Gastroesophageal sphincter (tissue), 3 donors: ENCODE measurements around the gene NOTCH2.

Experiments used
- POLR2A ChIP-seq, 2 donors: fragments of 450-650 bp; IDR thresholded peaks; one replicate each; pipeline ENCODE4 v1.6.1; 2017; ENCODE audit warnings: antibody characterized with exemption in 2 of 2, mild to moderate bottlenecking in 2 of 2, moderate library complexity in 1 of 2
- POLR2AphosphoS5 ChIP-seq: sonication (generic); formaldehyde crosslinking; IDR thresholded peaks from one replicate; pipeline ENCODE4 v1.6.1; 2017; ENCODE audit warnings: antibody characterized with exemption
- TF ChIP-seq, protein P1 (sequence below), 4 experiments: fragments of 200-600 bp in 2 of 4; fragments of 450-650 bp in 2 of 4; sonication (generic) in 1 of 4; IDR thresholded peaks; one replicate each; pipeline ENCODE4 v1.5.1; 2017 to 2019; ENCODE audit warnings: antibody characterized with exemption in 4 of 4, mild to moderate bottlenecking in 2 of 4, moderate library complexity in 2 of 4

DNA sequence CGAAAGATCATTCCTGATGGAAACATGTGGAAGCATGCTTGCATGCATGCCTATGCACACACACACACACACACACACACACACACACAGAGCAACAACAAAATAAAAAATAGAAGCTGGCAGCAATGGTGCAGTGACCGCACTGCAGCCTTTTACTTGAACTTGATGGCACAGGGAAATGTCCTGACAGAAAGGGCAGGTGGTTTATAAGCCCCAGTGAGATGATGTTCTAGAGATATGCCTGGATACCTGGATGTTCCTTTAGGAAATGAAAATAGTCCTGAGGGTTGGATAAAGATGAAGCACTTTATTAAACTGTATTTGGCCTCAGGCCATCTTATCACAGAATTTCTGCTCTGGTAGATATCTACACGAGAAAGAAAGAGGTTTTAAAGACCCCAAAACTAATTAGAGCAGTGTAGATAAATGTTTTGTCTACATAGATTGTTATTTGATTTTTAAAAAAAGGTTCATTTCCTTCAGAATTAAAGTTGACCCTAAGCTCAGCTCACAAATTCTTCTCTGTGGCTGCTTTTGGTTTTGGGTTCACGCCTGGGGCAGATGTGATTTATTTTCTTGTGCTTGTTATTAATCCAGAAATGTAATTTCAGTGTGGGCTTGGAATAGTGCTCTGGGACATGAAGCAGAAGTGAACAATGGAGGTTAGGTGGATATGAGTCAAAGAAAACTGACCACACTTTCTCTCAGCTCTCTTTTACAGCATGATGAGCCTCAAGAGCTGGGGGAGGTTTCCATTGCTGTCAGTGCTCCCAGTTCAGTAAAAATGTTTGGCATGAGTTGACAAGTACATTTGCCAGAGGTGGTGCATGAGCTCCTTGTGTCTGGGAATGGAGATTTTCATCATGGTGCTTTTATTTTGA, 196.1 kb downstream of the NOTCH2 start:
- TF ChIP-seq POLR2AphosphoS5 (no peak), POLR2A (IDR thresholded peaks at IDR 0.05) (no peak)
- TF ChIP-seq, protein P1, sequence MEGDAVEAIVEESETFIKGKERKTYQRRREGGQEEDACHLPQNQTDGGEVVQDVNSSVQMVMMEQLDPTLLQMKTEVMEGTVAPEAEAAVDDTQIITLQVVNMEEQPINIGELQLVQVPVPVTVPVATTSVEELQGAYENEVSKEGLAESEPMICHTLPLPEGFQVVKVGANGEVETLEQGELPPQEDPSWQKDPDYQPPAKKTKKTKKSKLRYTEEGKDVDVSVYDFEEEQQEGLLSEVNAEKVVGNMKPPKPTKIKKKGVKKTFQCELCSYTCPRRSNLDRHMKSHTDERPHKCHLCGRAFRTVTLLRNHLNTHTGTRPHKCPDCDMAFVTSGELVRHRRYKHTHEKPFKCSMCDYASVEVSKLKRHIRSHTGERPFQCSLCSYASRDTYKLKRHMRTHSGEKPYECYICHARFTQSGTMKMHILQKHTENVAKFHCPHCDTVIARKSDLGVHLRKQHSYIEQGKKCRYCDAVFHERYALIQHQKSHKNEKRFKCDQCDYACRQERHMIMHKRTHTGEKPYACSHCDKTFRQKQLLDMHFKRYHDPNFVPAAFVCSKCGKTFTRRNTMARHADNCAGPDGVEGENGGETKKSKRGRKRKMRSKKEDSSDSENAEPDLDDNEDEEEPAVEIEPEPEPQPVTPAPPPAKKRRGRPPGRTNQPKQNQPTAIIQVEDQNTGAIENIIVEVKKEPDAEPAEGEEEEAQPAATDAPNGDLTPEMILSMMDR (IDR thresholded peaks at IDR 0.05), result no peak
